ENCODE measurements around the gene SLC41A1.

Gene SLC41A1

GRCh38 chr1:205785446-205785845, 27.6 kb downstream of the SLC41A1 start:
- no peak for DNase-seq

GRCh38 chr1:205783904-205784303, 29.1 kb downstream of the SLC41A1 start:
- no peak for DNase-seq

GRCh38 chr1:205783433-205783795, 29.6 kb downstream of the SLC41A1 start:
- no peak for DNase-seq

- DNase-seq: no peak
Measured at GRCh38 chr1:205782627-205783432, 30.2 kb downstream of the SLC41A1 start.

GRCh38 chr1:205780335-205780734, 32.7 kb downstream of the SLC41A1 start:
- no peak for DNase-seq

GRCh38 chr1:205777994-205778393, 35.0 kb downstream of the SLC41A1 start:
- no peak for DNase-seq

GRCh38 chr1:205775717-205776056, 37.3 kb downstream of the SLC41A1 start:
- no peak for DNase-seq

GRCh38 chr1:205775015-205775716, 37.8 kb downstream of the SLC41A1 start, which contains the start of gene RAB29:
Gene RAB29 (minus strand): TSS chr1:205775482. CDS start chr1:205774956, 526 bp downstream.
- peak; percentile 78 for DNase-seq

GRCh38 chr1:205774198-205775014, 38.6 kb downstream of the SLC41A1 start:
- DNase-seq: peak; percentile 23

- DNase-seq: no peak
Measured at GRCh38 chr1:205772607-205773032, 40.4 kb downstream of the SLC41A1 start.

- no peak for DNase-seq
Measured at GRCh38 chr1:205770618-205771017, 42.4 kb downstream of the SLC41A1 start.

GRCh38 chr1:205769641-205770365, 43.2 kb downstream of the SLC41A1 start:
- no peak for DNase-seq

- no peak for DNase-seq
Measured at GRCh38 chr1:205767248-205767647, 45.8 kb downstream of the SLC41A1 start.

- no peak for DNase-seq
Measured at GRCh38 chr1:205766570-205766969, 46.4 kb downstream of the SLC41A1 start.

GRCh38 chr1:205766038-205766437, 47.0 kb downstream of the SLC41A1 start:
- no peak for DNase-seq

GRCh38 chr1:205764578-205764977, 48.4 kb downstream of the SLC41A1 start:
- DNase-seq: no peak

GRCh38 chr1:205763980-205764379, 49.0 kb downstream of the SLC41A1 start:
- no peak for DNase-seq

GRCh38 chr1:205760606-205761005, 52.4 kb downstream of the SLC41A1 start:
- DNase-seq: no peak

- no peak for DNase-seq
Measured at GRCh38 chr1:205756552-205756951, 56.4 kb downstream of the SLC41A1 start.

- no peak for DNase-seq
Measured at GRCh38 chr1:205754857-205755256, 58.1 kb downstream of the SLC41A1 start.

GRCh38 chr1:205751036-205751651, 61.9 kb downstream of the SLC41A1 start:
- no peak for DNase-seq

Data from activated CD8-positive, alpha-beta memory T cell treated with anti-CD3 and anti-CD28 coated beads, Interleukin-2, amount 50 U/mL, for 4 hours (primary cell).